Middle frontal gyrus (tissue), 1 donor: ENCODE data around the gene PTPRN2.
"Not testable (repeated sequence)": the region's sequence is repeated elsewhere in the genome, so short reads cannot be mapped to it uniquely, and the experiment has no call there.

Experiments used
- DNase-seq: peaks from one replicate; pipeline ENCODE4 v3.0.0-alpha.2; 2015; ENCODE audit warnings: low spot score; ENCODE audit errors: extremely low spot score

PTPRN2 gene

GRCh38 chr7:158446281-158446680 lies 141.3 kb downstream of the PTPRN2 start:
- DNase-seq: no peak

GRCh38 chr7:158445421-158446175 lies 142.0 kb downstream of the PTPRN2 start:
- DNase-seq: no peak

DNA sequence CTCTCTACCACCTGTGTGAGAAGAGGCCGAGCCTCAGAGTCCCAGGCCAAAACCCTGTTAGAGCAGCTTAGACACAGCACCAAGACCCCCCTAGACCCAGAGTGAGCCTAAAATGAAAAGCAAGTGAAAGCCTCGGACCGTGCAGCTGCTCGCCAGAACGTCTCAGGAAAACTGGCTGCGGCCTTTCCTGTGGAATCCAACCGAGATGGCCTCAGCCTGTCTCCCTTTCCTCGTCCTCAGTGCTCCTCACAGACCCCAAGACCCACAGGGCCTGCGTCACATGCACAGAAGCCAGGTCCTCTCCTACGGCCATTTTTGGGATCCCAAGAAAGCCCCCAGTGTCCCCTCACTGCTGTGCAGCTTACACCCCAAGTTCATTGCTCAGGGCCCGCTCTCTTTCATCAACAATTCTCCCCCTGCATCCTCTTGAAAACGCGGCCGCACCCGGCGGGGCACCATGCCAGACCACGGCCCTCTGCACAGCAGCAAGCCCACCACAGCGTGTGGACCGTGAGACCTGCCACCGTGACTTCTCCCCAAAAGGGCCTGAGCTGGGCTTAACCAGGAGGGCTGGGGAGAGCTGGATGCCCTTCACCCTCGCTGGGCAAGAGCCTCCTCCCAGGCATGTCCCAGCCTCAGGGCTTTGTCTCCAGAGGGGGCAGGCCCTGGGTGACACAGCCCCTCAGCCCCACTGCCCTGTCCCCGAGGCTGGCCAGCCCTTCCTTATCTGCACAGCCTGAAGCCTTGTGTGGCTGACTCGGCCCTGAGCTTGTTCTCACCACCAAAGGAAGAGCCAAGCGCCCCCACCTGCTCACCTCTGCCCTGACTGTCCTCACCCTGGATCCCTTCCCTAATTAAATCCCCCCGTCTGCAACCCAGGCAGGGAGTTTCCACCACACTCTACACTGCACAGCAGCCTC lies 142.9 kb downstream of the PTPRN2 start:
- DNase-seq: no peak

GRCh38 chr7:158443688-158444483 lies 143.7 kb downstream of the PTPRN2 start:
- DNase-seq: no peak

DNA sequence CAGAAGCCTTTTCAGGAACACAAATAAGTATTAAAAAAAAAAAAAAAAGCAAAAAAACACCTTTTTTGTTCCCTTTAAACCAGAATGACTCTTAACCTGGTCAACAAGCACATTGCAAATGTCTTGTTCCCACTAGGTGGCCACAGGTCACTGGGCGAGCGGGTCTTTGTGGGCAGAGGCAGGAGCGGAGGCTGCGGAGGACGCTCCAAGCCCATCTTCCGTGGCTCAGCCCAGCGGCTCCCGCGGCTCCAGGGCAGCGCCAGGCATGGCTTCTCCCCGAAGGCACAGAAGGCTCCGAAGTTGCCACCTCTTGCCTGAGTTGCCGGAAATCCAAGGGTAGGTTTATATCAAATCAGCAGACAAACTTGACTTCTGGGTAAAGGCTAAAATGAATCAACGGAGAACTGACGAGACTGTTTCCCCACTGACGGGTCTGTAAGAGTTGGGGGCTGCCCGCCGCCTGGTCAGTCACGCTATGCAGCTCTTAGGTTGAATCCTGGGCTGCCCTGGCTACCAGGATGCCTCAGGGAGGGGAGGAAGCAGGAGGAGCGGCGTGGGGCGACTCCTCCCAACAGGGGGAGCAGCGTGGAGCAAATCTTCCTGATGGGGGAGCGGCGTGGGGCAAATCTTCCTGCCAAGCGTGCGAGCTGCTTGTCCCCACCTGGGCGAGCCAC lies 144.5 kb downstream of the PTPRN2 start:
- DNase-seq: no peak

GRCh38 chr7:158442260-158442659 lies 145.4 kb downstream of the PTPRN2 start:
- DNase-seq: no peak

DNA sequence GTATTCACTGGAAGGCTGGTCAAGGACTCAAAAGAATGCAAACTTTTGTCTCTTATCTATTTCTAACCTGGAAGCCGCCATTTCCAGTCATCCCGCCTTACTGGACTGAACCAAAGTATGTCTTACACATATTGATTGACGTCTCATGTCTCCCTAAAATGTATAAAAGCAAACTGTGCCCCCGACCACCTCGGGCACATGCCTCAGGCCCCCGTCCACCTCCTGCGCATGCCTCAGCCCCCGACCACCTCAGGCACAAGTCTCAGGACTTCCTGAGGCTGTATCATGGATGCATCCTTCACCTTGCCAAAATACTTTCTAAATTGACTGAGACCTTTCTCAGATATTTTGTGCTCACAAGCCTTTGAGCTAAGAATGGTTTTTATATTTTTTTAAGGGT lies 148.6 kb downstream of the PTPRN2 start:
- DNase-seq: no peak

GRCh38 chr7:158432369-158433341 lies 155.0 kb downstream of the PTPRN2 start:
- DNase-seq: no peak

DNA sequence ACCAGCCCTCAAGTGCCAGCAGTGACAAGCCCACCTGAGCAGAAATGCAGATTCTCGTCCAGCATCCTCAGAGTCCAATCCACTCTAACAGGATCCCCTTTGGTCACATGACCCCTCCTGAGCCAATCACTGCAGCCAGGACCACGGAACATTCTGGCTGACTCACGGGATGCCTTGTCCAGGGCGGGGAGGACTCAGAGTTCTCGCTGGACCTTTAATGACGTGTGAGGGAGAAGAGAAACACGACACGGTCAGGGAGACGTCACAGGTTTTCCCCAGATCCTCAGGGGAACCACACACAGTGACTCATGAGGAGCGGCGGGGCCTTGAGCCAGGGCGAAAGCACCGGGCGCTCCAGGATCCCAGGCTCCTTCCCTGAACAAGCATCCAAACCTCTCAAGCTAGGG lies 155.7 kb downstream of the PTPRN2 start:
- no peak for DNase-seq

- no peak for DNase-seq
Measured at GRCh38 chr7:158431055-158431940, 156.3 kb downstream of the PTPRN2 start.

DNA sequence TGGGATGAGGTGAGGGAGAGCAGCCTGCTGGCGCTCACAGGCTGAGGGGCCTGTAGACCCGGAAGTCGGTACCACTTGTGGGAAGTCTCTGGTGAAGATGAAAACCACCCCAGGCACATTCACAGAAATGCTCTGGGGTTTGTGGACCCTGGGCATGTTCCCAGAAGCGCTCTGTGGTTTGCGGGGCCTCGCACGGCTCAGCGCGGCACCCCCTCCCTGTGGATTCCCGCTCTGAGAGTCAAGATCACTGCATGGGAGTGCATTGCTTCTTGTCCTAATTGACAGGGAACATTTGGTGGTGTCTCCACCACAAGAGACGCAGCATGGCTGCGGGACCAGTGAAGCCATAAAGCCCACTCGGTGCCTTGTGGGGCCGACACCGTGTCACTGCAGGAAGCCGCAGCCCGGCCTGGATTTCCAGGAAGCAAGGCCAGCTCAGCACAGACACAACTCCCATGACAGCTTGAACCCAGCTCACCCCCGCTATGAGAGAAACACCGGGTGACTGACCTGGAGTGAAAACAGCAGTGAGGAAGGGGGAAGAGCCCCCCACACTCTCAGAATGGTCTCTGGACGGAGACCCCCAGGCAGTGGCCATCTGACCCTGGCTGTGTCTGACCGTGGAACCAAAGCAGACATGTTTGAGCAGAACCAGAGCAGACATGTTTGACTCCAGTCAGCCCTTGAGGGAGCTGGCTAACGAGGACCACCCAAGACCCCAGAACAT lies 157.2 kb downstream of the PTPRN2 start:
- DNase-seq: no peak

GRCh38 chr7:158428837-158429753 lies 158.5 kb downstream of the PTPRN2 start:
- no peak for DNase-seq

DNA sequence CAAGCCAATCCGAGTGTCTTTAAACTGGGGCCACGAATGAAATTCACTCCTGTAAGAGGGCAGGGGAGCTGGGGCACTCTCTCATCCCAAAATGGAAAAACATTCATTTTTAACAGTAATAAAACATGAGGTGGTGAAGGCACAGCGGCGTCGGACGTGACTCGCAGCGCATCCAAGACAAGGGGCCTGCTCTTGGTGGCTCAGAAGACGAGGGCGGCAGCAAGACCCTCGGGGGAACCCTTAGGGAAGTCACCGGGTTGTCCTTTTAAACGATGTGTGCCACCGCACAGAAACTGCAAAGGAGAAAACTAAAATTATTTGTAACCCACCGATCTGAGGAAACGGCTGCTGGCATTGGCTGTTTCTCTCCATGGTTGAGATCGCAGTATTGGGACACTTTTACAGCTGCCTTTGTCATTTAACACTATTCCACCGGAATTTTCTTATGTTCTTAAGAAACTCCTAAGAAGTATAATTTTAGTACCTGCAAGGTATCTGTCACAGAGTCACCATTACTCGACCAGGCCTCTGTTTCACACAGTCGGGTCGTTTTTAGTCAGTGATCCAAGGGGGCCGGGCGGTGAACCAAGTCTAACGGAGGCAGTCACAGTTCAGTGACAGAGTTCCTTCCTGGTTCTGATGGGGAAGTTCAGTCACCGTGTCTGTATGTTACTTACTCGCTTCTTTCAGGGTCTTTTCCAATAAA lies 159.3 kb downstream of the PTPRN2 start:
- DNase-seq: no peak

DNA sequence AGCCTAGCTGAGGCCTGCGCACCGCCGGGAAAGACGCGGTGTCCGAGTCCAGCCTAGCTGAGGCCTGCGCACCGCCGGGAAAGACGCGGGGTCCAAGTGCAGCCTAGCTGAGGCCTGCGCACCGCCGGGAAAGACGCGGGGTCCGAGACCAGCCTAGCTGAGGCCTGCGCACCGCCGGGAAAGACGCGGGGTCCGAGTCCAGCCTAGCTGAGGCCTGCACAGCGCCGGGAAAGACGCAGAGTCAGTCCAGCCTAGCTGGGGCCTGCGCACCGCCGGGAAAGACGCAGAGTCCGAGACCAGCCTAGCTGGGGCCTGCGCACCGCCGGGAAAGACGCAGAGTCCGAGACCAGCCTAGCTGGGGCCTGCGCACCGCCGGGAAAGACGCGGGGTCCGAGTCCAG lies 161.9 kb downstream of the PTPRN2 start:
- not testable (repeated sequence) for DNase-seq

- DNase-seq: no peak
Measured at GRCh38 chr7:158424531-158424930, 163.1 kb downstream of the PTPRN2 start.

DNA sequence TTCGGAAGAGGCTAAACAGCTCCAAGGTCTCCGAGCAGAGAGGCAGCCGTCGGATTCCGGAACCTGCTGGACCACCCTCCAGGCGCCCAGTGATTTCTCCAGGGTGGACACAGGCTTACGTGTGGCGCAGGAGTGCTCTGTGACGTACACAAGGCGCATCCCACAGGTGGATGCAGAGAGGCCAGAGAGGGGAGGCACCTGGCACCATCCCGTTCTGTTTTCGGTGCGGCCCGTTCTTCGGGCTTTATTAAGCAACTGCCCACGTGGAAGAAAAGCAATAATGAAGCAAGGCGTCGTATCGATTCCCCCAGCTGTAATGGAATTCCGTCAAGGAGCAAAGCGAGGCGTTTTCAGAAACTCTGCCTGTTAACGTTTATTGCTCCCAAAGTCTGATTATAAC lies 163.6 kb downstream of the PTPRN2 start:
- DNase-seq: no peak
